ENCODE data around the gene LAGE3.

LAGE3 gene

GRCh38 chrX:154428176-154429171 lies 50.6 kb downstream of the LAGE3 start, which contains the start of gene ATP6AP1:
Gene ATP6AP1 (plus strand): TSS chrX:154428677. CDS start chrX:154428693, 16 bp downstream.
- Histone ChIP-seq H3K4me3 (ENCODE audit: low read depth, low read length) (peak within 1 kb of the TSS; percentile 68), H3K36me3 (0 out of 2 replicates have a peak, but pooled peaks cover 7% of the 10 kb centered on the region), H3K4me1 (no peaks in the 10 kb centered on the region), H3K9me3 (no peaks in the 10 kb centered on the region), H3K27me3 (no peaks in the 10 kb centered on the region)
- TF ChIP-seq, protein P1, sequence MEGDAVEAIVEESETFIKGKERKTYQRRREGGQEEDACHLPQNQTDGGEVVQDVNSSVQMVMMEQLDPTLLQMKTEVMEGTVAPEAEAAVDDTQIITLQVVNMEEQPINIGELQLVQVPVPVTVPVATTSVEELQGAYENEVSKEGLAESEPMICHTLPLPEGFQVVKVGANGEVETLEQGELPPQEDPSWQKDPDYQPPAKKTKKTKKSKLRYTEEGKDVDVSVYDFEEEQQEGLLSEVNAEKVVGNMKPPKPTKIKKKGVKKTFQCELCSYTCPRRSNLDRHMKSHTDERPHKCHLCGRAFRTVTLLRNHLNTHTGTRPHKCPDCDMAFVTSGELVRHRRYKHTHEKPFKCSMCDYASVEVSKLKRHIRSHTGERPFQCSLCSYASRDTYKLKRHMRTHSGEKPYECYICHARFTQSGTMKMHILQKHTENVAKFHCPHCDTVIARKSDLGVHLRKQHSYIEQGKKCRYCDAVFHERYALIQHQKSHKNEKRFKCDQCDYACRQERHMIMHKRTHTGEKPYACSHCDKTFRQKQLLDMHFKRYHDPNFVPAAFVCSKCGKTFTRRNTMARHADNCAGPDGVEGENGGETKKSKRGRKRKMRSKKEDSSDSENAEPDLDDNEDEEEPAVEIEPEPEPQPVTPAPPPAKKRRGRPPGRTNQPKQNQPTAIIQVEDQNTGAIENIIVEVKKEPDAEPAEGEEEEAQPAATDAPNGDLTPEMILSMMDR (IDR thresholded peaks at IDR 0.05; ENCODE audit: low read depth, low read length) = no peak
- DNase-seq = peak; percentile 94

Data from BE2C (cell line).